ENCODE results near the gene OASL. TPM values are rescaled to one million over a fixed set of nuclear protein-coding genes. Genes with fewer than 3 reads are reported as not detected.

OASL gene
- not detected in 2 replicates for total RNA-seq
- long read RNA-seq = 0 reads

- Mint-ChIP-seq H3K36me3 (ENCODE audit: insufficient read depth) (no peaks in the 10 kb centered on the region), H3K4me3 (ENCODE audit: low read depth) (no peak within 1 kb of the TSS), H3K9me3 (ENCODE audit: low read depth) (no peaks in the 10 kb centered on the region), H3K27ac (no peak within 1 kb of the TSS), H3K27me3 (peaks cover 47% of the 10 kb centered on the region), H3K4me1 (ENCODE audit: low read depth) (no peaks in the 10 kb centered on the region)
- no peak for TF ChIP-seq CTCF (IDR thresholded peaks at IDR 0.05; ENCODE audit: unreplicated experiment)
- DNase-seq (ENCODE audit: low spot score, unreplicated experiment) = no peak
Observed at GRCh38 chr12:121038861-121039668, at the start of gene OASL. Gene OASL (minus strand): TSS chr12:121039246. CDS start chr12:121038971, 275 bp downstream.

DNA sequence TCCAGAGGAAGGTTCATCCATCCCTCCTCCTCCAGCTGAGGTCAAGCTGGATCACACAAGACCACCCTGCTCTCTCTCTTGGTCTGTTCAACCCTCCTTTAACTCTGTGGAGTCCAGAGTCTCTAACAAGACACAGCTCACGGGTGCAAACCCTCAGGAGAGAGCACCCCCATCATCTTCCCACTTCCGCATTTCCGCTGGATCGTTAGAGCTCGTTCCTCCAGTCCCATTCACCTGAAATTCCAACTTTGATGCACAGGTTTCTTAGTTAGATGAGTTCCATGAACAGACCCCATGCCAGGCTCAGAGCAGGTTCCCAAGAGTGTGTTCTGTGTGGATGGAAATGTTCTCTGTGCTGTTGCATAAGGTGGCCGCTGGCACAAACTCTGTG, 49.1 kb upstream of the OASL start:
- H3K27me3 Mint-ChIP-seq = peaks cover 78% of the 10 kb centered on the region
- H3K27ac Mint-ChIP-seq = no peak overlapping the region
- no peaks in the 10 kb centered on the region for H3K9me3 Mint-ChIP-seq (ENCODE audit: low read depth)
- H3K4me3 Mint-ChIP-seq (ENCODE audit: low read depth) = no peak overlapping the region
- H3K4me1 Mint-ChIP-seq (ENCODE audit: low read depth) = no peaks in the 10 kb centered on the region
- no peaks in the 10 kb centered on the region for H3K36me3 Mint-ChIP-seq (ENCODE audit: insufficient read depth)
- DNase-seq (ENCODE audit: low spot score, unreplicated experiment) = no peak
- TF ChIP-seq CTCF (IDR thresholded peaks at IDR 0.05; ENCODE audit: unreplicated experiment) = no peak

DNA sequence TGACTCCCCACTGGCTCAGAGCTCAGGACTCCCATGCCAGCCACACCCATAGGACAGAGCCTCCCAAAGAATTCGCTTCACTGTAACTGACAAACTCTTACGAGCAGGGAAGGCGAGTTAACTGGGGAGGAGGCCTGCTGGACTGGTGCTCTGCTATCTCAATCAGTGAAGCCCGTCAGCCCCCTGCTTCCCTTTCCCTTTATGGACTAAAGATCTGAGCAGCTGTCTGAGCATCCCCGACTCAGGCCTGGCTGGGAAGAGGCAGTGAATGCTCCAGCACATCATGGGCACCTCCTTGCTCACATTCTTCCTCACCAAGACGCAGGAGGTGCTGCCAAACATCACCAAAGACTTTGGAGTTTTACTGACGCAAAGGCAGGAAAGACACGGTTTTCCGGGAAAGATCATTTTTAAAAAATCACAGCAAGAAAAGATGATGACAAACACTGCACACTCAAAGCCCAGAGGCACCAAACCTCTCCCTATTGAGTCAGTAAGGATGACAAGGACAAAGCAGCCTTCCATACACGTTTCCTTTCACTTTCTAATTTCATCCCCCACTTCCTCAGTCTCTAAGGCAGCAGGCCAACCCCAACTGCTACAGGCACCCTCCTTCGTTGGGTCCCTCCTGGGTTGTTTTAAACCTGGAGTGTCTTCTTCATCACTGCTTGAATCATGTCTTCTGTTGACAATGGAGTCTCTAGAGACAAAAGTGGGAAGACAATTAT, 48.6 kb upstream of the OASL start:
- no peaks in the 10 kb centered on the region for H3K4me1 Mint-ChIP-seq (ENCODE audit: low read depth)
- H3K4me3 Mint-ChIP-seq (ENCODE audit: low read depth) = no peak overlapping the region
- DNase-seq (ENCODE audit: low spot score, unreplicated experiment) = no peak
- no peak overlapping the region for H3K27ac Mint-ChIP-seq
- TF ChIP-seq CTCF (IDR thresholded peaks at IDR 0.05; ENCODE audit: unreplicated experiment) = no peak
- no peaks in the 10 kb centered on the region for H3K9me3 Mint-ChIP-seq (ENCODE audit: low read depth)
- no peaks in the 10 kb centered on the region for H3K36me3 Mint-ChIP-seq (ENCODE audit: insufficient read depth)
- peaks cover 74% of the 10 kb centered on the region for H3K27me3 Mint-ChIP-seq

- Mint-ChIP-seq H3K4me3 (ENCODE audit: low read depth) (no peak overlapping the region), H3K4me1 (ENCODE audit: low read depth) (no peaks in the 10 kb centered on the region), H3K27me3 (peaks cover 69% of the 10 kb centered on the region), H3K36me3 (ENCODE audit: insufficient read depth) (no peaks in the 10 kb centered on the region), H3K9me3 (ENCODE audit: low read depth) (no peaks in the 10 kb centered on the region), H3K27ac (no peak overlapping the region)
- no peak for DNase-seq (ENCODE audit: low spot score, unreplicated experiment)
- no peak for TF ChIP-seq CTCF (IDR thresholded peaks at IDR 0.05; ENCODE audit: unreplicated experiment)
Observed at GRCh38 chr12:121086781-121087295, 47.8 kb upstream of the OASL start.

DNA sequence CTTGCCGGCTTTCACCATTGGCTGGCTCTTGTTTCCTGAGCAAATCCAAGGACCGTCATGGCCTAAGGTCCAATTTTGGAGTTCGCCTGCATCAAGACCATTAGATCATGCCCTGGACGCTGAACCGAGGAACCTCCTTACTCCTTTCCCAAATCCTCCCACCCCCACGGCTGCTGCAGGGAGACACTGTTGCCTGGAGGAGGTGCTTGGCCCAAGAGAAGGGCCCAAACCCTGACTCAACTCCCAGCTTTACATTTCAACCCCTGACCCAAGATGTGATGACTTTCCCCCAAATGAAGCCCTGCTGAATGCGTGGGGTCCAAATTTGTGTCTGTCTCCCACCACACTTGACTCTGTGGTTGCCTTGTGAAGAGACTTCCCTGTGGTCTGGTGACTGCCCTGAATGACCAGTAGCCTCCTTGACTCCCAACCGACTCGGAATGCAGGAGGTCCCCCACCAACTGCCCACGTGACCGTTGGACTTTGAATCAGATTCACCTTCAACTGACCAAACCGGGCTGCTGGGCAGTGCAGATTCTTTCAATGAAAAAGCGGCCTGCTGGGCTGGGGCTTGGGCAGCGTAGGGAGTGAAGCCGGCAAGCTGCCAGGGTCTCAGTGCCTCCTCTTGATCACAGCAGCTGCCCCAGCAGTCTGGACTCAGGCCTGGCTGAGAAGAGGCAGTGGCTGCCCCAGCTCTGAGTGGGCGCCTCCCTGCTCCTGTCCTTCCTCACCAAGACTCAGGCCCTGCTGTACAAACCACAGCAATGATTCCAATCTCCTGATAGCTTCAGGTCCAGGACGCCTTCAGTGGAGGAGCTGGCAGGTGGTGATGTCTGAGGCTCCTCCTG, 46.7 kb upstream of the OASL start:
- H3K4me3 Mint-ChIP-seq (ENCODE audit: low read depth) = no peak overlapping the region

More for the DNA sequence above, 46.7 kb upstream of the OASL start:
- Mint-ChIP-seq H3K27ac (no peak overlapping the region), H3K4me1 (ENCODE audit: low read depth) (no peaks in the 10 kb centered on the region), H3K36me3 (ENCODE audit: insufficient read depth) (no peaks in the 10 kb centered on the region), H3K27me3 (peaks cover 58% of the 10 kb centered on the region), H3K9me3 (ENCODE audit: low read depth) (no peaks in the 10 kb centered on the region)
- no peak for DNase-seq (ENCODE audit: low spot score, unreplicated experiment)
- TF ChIP-seq CTCF (IDR thresholded peaks at IDR 0.05; ENCODE audit: unreplicated experiment) = no peak
